NCI-H1105 treated with DMSO at 0.1 percent for 48 hours (cell line): ENCODE measurements around the gene CPEB3.
"Not testable (repeated sequence)": the region's sequence is repeated elsewhere in the genome, so short reads cannot be mapped to it uniquely, and the experiment has no call there.

Experiments
- DNase-seq: peaks from one replicate; lab custom pipeline; 2025; lab: John Stamatoyannopoulos, UW

Gene CPEB3

GRCh38 chr10:92142949-92143348 is 147.9 kb downstream of the CPEB3 start:
- DNase-seq: no peak

- DNase-seq: no peak
Measured at GRCh38 chr10:92142512-92142911, 148.4 kb downstream of the CPEB3 start.

DNA sequence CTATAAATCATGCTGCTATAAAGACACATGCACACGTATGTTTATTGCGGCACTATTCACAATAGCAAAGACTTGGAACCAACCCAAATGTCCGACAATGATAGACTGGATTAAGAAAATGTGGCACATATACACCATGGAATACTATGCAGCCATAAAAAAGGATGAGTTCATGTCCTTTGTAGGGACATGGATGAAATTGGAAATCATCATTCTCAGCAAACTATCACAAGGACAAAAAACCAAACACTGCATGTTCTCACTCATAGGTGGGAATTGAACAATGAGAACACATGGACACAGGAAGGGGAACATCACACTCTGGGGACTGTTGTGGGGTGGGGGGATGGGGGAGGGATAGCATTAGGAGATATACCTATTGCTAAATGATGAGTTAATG is 149.7 kb downstream of the CPEB3 start:
- DNase-seq: not testable (repeated sequence)

- DNase-seq: not testable (repeated sequence)
Measured at GRCh38 chr10:92134049-92134448, 156.8 kb downstream of the CPEB3 start.

- DNase-seq: no peak
Measured at GRCh38 chr10:92131275-92131820, 159.5 kb downstream of the CPEB3 start.

DNA sequence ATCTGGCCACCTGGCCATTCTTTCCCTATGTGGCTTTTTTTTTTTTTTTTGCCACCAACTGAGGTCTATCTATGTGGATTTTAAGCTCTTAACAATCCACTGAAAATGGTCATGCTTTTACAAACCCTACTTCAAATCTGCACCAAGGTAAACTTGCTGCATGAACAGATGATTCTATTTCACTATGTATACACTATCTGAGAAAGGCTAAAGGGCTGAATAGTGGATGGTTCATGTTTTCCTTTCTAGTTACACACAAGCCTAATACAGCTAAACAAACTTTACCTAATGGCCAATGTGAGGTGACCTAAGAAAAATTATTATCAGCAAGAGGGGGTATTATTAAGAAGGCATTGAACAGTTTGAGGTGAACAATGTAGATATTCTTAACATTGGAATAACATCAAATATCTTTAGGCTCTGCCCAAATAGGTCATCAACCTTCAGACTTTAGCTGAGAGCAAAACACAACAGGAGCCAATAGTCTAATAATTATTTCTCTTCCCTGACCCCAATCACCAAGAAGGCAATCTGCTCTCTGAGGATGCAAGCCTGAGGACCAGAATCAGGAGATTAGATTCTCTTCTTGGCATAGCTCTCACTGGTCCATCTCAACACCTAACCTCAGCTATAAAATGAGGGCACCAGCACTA is 160.1 kb downstream of the CPEB3 start:
- no peak for DNase-seq

DNA sequence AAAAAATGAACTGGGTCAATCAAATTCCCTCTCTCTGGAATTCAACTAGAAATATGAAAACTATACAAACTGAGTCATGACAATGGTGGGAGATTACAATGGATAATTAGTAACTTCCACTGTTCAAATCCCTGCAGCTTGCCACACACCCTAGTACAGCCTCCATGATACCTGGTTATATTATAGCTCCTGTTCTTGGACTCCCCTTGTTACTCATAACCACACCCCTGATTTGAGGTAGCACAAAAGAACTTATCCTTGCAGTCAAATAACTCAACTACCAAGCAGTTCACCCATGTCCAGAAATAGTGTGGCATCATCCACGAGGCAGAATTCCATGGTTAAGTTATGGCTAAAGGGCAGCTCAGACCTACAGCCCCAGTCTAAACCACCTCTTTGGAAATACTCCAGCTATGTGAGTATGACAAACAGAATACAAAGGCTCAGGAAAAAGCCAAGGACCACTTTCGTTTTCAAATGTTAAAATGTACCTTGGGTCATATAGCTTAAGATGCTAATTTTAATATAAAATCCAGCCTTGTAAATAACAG is 164.7 kb downstream of the CPEB3 start:
- DNase-seq: no peak

- DNase-seq: no peak
Measured at GRCh38 chr10:92125144-92125543, 165.7 kb downstream of the CPEB3 start.

- DNase-seq: no peak
Measured at GRCh38 chr10:92124616-92125143, 166.2 kb downstream of the CPEB3 start.

DNA sequence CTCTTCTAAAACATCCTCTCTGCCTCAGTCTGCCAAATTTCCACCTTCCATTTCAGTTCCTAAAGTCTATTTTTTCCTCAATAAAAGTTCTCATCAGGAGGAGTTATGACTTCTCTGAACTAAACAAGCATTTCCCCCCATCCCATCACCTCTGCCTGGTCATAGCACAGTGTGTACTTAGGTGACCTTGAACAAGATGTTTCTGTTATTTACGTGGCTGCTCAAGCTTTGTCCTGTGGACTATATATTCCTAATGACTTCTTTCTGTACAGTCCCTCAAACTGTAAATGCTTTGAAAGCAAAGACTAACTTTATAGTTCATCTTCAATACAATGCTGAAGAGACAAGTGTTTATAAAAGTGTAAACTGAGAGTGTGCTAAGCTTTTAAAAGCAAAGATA is 166.9 kb downstream of the CPEB3 start:
- DNase-seq: no peak

- no peak for DNase-seq
Measured at GRCh38 chr10:92122941-92123450, 167.9 kb downstream of the CPEB3 start.

DNA sequence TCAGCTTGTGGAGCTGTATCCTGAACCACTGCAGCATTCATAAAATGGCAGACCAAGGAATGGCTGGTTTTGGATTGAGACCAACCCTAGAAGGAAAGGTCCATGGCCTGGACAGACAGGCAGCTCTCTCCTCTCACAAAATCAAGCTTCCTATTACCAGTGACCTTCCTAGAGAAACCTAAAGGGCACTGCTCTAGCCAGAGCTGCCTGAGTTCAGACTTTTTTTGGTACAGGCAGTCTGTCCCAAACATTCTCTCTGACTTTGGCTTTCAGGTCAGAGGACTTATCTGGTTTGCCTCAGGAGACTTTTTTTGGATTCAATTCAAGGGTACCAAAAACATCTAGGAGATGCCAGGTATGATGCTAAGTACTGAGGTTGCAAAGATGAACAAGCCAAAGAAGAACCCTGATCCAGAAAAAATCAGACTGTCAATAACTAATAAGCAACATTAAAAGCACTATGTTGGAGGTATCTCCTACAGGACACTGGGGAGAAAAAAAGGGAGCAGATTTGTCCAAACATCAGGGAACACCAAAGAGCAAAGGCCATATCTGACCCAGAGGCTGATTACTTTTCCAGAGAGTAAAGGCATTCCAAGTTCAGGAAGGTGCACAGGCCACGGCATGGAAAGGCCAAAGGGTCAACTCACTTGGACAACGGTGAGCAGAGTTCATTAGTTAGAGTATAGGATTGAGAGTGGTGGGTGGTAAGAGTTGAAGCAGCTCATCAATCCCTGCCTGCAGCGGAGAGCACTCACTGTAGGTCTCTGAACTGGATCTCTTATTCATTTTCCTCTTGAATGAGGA is 169.0 kb downstream of the CPEB3 start:
- DNase-seq: no peak

GRCh38 chr10:92119340-92119739 is 171.5 kb downstream of the CPEB3 start:
- no peak for DNase-seq

GRCh38 chr10:92114917-92115316 is 176.0 kb downstream of the CPEB3 start:
- DNase-seq: not testable (repeated sequence)

DNA sequence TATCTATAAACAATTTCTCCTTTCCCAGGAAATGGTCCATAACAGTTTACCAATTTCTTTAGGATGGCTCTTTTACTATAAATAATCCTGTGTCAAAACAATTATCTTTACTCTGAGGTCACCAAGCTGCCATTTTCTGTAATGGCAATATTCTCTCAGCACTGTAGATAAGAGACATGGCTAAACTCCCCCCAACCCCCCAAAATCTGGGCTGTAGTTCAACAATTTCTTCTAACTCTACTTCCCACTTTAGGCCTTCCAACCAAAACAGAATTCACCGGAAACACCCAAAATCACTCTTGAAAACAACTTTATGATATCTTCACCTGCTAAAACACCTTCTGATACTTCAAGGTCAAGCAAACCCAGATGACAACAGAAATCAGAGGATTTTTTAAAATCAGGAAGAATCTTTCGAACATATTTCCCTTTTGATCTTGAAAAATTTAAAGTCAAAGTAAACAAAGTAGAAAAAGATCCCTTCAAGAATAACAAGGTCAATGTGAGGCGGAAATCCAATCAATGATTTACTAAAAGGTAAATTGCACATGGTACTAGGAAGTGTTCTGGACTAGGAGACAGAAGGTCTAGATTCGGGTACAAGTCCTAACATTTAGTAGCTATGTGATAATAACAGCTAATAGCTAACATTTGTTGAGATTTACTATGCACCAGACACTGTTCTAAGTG is 176.8 kb downstream of the CPEB3 start:
- DNase-seq: no peak

DNA sequence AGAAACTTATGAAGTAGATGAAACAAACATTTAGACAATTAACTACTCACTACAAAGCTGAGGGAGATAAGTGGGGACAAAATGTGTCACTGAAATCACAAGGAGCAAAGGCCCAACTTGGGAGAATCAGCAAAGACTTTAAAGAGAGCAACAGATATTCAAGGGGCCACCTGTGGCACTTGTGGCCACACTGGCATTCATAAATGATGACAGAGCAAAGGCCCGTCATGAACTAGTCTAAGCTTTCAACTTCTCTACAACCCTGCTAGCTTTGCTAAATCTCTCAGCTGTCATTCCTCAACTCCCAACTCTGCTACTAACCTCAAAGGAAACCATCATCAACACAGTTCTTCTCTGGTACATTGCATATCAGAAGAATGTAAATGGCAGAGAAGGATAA is 178.4 kb downstream of the CPEB3 start:
- DNase-seq: no peak

DNA sequence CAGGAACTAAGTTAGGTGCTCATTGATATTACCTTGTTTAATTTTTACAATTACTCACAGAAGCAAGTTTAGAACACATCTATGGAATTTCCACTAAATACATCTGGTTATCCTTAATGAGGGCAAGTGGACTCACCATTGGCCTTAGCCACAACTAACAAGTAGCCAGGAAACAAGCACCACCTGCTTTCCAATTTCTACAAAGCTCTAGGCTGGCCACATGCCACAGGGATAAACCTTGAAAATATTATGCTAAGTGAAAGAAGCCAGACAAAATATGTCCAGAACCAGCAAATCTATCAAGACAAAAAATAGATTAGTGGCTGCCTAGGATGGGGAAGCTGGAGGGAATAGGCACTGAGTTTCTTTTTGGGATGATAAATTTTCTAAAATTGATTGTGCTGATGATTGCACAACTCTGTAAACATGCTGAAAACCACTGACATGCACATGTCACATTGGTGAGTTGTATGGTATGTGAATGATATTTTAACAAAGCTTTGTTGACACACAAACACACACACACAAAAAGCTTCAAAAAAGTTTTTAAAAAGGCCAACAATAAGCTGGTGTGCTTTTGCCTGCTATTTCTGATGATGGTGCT is 179.4 kb downstream of the CPEB3 start:
- DNase-seq: no peak

GRCh38 chr10:92110039-92110794 is 180.7 kb downstream of the CPEB3 start:
- peak; percentile 55 for DNase-seq

- DNase-seq: no peak
Measured at GRCh38 chr10:92108747-92109146, 182.1 kb downstream of the CPEB3 start.

GRCh38 chr10:92108120-92108519 is 182.8 kb downstream of the CPEB3 start:
- DNase-seq: no peak
